ENCODE measurements around the gene STK11.

DNA sequence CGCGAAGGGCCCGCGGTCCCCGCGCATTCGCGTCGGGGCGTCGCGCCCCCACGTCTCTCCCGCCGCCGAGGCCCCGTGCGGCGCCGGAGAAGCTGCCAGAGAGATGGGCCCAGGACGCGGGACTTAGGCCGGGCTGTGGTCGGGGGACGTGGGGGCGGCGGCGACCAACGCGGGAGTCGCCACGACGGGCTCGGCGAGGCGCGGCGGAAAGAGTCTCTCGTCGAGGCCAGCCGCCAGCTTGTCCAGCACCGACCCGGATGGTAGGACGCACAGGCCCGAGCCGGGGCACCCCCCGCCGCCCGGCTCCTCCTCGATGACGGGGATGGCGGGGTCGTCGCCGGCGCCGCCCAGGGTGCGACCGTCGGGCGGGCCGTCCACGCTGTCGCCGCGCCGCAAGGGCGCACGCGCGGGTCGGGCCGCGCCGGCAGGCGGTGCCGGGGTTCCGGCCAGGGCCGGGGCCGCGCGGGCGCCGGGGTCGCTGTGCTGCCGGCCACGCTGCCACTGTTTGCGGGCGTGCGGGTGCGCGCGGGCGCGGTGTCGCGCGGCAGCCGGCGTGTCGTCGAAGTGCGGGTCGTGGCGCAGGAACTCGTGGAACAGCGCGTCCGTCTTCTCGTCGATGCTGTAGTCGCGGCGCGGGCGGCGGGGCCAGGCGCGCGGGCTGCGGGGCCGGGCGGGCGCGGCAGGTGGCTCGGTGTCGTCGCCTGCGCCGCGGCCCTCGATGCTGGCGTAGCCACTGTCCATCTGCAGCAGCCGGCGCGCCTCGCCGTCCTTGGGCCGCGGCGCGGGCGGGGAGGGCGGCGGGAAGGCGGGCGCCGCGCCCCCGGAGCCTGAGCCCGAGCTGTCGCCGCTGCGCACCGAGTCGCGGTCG lies 23.7 kb downstream of the STK11 start:
- no peak for TF ChIP-seq CTCF (conservative IDR thresholded peaks at IDR 0.05; ENCODE audit: low read depth, low read length)
- TF ChIP-seq POLR2A (IDR thresholded peaks at IDR 0.05; ENCODE audit: low read depth, low read length), result no peak
- no peak for TF ChIP-seq SMC3 (IDR thresholded peaks at IDR 0.05; ENCODE audit: low read depth, low read length)
- TF ChIP-seq BHLHE40 (IDR thresholded peaks at IDR 0.05; ENCODE audit: low read depth, low read length), result no peak
- TF ChIP-seq RFX5 (IDR thresholded peaks at IDR 0.05; ENCODE audit: low read depth, low read length), result no peak
- no peak for TF ChIP-seq RCOR1 (IDR thresholded peaks at IDR 0.05; ENCODE audit: insufficient replicate concordance, low read length)
- TF ChIP-seq CEBPB (IDR thresholded peaks at IDR 0.05; ENCODE audit: low read depth, low read length), result no peak
- TF ChIP-seq CHD1 (IDR thresholded peaks at IDR 0.05; ENCODE audit: low read depth, low read length), result no peak
- no peak for TF ChIP-seq MAFK (IDR thresholded peaks at IDR 0.05; ENCODE audit: low read depth, low read length)
- TF ChIP-seq RAD21 (IDR thresholded peaks at IDR 0.05; ENCODE audit: low read length), result no peak
- no peak for TF ChIP-seq MXI1 (IDR thresholded peaks at IDR 0.05; ENCODE audit: borderline replicate concordance, low read depth, low read length)

Data from IMR-90 (cell line).